Cortex of kidney (tissue), 1 donor: ENCODE measurements around the gene OTUB2.

Experiments used
- DNase-seq: peaks from one replicate; lab custom pipeline; 2025; lab: John Stamatoyannopoulos, UW

Gene OTUB2

DNA sequence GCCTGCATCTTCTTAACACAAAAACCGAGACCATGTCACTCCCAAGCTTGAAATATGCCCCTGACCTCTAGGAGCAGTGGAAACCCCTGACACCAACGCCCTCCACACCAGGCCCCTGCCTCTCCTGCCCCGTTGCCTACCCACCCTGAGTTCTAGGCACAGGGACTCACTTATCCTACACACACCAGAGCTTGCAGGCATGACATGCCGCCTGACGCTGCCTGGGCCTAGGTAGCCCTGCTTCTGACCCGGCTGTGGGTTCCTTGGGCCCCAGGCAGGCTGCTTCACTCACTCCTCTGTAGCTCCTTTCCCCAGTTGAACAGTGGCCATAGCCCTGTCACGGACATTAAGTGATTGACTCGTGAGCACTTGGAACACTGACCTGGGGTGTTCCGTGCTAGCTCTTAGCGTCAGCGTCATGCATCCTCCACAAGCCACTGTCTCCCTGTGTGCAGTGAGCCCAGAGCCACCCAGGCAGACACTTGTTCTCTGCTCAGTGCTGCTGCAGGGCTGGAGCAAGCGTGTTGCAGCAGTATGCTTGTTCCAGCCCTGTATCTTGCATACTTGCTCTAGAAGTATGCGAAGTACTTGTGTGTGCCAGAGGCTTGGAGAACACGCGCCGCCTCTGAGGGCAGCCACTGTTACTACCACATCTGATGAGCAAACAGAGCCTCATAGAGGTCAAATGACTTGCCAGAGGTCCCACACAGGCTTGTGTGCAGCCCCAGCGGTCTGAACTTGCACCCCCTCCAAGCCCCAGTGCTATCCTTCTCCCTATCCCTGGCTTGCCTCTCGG lies 15.6 kb downstream of the OTUB2 start:
- DNase-seq = no peak

DNA sequence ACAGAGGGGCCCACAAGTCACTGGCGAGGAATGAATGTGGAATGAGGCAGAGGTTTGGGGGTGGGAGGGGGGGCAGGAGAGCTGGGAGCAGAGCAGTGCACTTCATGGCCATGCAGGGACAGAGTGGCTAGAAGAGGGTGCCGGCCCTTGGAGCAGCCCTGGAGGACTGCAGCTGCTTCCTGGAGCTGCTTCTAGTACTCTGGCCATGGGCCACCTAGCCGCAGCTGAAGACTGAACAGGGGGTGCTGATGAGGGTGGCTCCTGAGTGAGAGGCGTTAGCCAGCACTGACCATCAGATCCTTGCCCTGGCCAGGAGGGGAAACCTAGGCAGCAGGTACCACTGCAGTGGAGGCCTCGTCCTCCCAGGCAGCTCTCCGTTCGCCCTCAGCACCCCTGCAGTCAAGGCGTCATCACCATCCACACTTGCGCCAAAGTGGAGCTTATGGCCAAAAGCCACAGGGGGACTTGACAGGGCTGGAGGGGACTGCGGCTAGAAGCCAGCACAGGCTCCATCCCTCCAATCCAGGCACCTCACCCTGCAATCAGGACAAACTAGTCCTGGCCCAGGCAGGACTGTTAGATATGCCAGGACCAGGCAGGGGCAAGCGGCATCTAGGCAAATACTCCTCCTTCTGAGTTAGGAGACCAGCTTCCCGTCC lies 16.4 kb downstream of the OTUB2 start:
- DNase-seq = no peak

DNA sequence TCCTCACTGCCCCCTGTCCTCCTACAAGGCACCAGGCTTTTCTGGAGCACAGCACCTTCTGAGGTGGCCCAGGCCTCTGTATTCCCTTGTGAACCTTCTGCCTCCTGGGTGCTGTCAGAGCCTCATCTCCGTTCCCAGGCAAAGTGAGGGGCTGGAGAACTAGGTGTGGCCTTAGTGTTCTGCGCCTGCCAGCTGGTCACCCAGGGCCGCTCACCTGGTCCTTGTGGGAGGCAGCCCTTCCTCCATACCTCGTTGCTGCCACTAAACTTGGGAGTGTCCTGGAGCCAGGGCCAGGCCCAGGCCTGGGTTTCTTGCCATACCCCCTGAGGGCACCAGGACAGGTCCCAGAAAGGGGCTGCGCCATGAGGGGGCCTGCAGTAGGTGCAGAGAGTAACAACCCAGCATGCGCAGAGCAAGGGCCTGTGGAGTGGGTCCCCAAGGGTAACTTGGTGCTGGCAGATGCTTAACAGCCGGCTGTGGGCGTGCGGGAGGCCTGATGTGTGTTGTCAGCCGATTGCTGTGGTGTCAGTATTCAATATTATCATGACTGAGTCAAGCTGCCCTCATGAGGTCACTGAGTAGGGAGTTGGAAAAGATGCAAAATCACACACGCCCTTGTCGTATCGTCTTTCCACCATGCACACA lies 17.1 kb downstream of the OTUB2 start:
- DNase-seq = no peak

DNA sequence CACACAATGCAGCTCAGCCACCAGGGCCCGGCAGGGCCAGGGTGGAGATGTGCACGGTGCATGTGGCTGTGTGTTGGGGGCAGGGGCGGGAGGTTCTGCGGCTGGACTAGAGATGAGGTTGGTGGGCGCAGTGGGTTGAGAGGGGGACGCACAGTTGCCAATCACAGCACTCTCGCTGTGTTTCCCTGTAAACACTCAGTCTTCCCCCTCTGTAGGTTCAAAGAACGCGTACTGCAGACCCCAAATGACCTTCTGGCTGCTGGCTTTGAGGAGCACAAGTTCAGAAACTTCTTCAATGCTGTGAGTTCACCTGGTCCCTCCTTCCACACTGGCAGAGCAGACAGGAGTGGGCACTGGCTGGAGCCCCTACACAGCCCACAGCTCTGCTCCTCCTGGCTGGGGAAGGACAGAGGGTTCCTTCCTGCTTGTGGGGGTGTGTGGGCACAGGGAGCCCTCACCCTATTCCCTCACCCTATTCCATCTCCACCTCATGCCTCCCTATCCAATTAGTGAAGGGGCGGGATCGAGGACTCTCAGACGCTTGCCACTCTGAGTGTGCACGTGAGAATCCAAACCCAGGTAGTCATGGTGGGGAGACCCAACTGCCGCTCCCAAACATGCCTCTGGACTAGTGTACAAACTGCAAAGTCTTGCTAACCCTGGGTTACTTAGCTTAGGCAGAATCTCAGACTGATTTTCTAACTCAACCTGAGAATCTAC lies 17.8 kb downstream of the OTUB2 start:
- no peak for DNase-seq

DNA sequence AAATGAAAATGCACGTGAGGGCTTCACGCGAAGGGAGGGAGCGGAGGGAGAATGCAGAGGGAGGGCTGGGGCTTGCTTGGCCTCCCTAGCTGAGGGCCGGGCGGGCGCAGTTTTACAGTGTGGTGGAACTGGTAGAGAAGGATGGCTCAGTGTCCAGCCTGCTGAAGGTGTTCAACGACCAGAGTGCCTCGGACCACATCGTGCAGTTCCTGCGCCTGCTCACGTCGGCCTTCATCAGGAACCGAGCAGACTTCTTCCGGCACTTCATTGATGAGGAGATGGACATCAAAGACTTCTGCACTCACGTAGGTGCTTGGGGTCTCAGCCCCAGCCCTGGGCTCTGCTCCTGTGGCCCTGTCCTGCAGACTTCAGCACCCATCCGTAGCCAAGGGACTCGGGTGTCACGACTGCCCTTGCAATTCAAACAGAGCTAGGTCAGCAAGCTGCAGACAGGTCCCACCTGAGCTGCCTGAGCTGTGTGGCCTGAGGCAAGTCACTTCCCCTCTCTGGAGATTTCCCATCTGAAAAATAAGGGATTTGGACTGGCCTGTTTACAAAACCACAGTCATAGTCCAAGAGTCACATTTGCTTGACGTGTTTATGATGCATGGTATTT lies 18.4 kb downstream of the OTUB2 start:
- DNase-seq = no peak

DNA sequence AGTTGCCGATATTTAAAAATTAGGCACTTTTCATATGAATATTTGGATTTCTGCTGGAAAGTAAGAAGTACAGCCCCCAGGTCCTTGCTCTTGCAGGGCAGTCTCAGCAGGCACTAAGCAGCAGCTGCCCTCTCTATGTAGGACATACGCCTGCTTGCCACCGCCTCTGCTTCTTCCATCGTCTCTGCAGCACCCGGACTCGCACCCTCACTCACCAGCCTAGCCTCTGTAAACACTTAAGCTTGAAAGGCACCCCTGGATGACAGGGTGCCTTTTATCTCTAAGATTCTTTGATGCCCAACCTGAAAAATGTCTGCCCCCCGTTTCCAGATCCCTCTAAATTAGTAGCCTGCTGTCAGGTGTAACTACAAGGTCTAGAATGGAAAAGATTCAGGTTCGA lies 19.0 kb downstream of the OTUB2 start:
- DNase-seq = no peak

DNA sequence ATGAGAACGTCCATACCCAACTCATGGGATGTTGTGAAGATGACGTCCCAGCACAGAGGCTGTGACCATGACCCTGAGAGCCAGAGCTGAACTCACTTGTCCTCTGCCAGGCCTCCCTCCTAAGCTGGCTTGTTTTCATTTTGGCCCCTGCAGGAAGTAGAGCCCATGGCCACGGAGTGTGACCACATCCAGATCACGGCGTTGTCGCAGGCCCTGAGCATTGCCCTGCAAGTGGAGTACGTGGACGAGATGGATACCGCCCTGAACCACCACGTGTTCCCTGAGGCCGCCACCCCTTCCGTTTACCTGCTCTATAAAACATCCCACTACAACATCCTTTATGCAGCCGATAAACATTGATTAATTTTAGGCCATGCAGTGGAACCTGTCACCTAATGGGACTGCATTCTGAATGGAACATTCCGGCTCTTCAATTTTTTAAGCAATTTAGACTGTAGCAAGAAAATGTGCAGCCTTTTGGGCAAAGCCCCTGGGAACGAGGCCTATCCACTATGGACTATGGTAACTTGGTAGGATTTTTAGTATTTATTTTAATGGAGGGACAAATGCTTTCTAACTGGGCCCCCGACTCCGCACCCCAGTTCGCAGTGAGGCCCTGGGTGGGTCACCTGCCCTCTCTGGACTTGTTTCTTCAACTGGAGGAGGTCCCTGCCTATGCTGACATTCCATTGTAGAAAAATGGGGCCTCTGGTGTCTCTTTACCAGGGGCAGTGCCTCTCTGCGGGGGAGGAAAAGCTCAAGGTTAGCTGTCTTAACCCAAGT lies 19.6 kb downstream of the OTUB2 start:
- no peak for DNase-seq

DNA sequence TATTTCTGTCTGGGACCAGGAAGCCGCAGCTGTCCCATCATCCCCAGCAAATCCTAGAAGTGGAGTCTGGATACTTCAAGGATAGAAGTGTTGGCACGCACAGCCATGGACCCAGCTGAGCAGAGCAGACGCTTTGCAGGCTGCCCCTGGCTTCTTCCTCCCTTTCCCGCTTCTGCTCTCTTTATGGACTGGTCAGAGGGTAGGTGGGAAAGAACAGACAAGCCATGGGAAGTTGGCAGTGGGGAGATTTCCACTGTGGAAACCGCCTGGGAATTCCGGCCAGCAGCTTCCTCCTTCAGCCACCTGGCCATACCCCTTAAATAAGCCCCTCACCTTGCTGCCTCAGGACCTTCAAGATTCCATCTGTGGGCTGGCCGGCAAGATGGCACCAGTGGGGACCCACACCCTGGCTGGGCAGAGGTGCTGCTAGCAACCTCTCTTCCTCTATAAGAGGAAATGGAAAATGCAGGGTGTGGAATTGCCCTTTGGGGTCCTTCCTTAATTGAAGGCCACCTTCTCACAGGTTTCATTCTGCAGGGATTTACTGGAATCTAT lies 20.6 kb downstream of the OTUB2 start:
- no peak for DNase-seq

DNA sequence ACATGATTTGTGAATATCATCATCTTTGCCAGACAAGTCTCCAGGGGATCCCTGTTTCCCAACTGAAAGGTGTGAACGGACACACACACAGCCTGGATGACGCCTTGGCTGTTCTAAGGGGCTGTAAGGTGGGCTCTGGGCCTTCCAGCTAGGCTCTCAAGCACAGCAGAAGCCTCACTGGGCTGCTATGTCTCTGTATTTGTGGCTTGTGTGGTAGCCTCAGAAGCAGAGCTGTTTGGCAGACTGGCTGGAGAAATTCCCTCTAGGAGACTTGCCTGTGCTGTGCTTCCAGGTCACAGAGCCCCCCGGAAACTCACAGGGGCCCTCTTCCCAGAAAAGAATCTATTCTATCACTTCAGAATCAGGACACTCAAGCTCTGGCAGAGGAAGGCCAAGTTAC lies 21.4 kb downstream of the OTUB2 start:
- DNase-seq = no peak

DNA sequence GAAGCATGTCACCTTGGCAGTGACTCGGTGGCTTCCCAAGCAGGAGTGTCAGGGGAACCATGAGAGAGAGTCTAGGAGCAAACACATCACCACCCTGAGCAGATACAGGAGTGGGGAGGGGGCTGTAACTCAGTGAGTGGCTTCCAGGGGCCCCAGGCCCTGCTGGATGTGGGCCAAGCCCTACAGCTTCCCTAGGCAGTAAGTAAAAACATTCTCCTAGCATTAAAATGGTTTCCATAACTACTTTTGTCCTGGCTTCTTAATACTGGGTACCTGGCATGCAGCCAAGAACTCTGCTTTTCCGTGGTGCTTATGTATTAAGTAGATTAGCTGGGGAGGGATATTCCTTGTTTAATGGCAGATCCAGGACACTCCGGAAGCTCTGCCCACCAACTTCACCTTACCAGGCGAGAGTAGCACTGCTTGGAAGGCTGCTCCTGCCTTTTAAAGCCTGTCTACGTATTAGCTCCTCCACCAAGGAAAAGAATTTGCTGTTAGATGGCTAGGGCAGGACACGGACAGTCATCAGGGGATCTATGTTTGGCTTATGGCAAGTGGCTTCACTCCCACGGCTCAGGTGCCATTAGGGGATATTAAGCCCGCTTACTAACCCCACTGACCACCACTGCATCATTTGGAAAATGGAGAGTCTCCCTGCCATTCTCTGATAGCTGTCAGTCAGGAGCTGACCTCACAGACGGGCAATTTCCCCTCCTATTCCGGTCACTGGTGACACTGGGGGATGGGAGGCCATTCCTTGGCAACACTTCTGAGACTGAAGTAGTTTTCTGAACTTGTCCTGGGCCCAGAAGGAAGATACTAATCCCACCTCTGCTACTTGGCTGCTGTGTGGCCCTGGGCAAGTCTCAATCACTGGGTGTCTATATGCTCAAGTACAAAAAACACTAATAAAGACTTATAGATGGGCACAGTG lies 22.8 kb downstream of the OTUB2 start:
- DNase-seq = no peak

DNA sequence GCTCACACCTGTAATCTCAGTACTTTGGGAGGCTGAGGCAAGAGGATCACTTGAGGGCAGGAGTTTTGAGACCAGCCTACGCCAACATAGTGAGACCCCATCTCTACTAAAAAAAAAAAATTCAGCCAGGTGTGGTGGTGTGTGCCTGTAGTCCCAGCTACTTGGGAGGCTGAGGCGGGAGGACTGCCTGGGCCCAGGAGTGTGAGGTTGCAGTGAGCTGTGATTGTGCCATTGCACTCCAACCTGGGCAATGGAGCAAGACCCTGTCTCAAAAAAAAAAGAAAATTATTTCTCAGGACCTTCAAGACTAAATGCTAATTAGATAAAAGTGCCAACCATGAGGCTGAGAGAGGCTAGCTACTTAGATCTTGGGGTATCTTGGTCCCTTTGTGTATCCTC lies 23.5 kb downstream of the OTUB2 start:
- DNase-seq = no peak

DNA sequence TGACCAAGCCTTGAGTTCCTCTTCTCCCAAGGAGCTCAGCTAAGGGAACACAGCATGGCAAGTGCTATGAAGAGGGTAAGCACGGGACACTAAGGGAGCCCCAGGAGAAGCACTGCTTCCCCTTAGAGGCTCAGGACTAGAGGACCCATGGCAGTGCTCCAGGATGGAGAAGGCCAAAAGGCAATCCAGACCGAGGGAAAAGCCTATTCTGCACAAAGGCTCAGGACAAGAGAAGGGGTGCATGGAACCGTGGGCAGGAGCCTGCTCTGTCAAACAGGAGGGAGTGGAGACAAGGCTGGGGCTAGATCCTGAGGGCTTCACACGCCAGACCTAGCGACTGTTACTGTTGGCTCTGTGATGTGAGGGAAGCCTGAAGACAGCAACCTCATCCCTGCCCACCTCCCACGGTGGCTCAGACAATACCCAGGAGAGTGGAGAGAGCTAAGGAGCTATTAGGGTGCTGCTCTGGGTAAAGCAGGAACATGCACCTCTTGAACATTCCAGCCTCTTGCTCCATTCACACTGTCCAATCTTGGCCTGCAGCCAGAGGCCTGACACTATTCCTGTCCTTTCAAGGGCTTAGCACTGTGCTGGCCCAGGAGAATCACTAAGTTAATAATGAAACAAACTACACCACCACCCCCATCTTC lies 24.2 kb downstream of the OTUB2 start:
- DNase-seq = no peak

DNA sequence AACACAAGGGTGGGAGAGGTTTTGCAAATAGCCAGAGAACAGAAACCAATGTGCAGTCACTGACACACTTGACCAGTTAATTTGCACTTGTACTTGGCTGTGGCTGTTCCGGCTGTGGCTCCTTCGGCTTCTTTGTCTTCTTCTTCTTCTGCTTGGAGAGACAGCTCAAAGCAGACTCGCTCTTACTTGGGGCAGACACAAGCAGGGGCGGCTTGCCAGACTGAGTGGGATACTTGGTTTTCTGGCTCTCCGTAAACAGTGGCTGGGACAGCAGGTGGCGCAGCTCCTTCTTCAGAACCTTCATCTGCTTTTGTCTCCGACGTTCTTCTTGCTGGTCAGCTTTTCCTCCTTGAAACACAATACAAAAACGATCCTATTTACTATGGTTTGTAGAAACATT lies 25.0 kb downstream of the OTUB2 start:
- no peak for DNase-seq

DNA sequence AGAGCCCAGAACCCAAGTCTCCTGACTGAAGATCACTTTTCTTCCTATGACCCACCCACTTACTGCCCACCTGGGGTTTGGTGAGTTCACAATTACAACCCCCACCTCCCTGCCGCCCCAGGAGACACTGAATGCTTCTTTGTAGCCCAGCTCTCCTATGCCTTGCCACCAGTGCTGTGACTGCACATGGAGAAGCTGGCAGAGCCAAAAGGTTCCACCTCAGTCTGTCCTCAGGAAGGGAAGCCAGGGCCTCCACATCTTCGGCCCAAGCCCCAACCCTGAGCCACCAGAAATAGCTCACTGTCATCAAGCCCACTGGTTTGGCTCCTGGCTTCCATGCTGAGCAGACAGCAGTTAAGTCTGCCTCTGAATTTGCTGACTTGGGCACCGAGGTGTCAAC lies 25.6 kb downstream of the OTUB2 start:
- DNase-seq = no peak

DNA sequence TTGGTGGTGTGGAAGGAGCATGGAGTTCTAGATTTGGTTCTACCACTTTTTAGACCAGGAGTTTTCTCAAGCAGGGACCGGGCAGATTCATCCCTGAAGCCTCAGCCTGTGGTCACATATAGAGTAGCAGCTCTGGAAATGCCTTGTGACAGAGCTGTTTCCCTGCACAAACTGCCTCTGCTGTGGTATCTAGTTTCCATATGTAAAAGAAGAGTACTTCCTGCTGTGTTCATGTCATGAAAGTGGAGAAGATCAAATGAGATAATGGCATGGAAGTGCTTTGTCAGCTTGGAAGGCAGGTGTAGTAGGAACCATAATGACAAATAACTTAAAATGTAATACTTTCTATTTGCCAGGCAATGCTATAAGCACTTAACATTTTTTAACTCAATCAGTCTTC lies 26.1 kb downstream of the OTUB2 start:
- DNase-seq = no peak

DNA sequence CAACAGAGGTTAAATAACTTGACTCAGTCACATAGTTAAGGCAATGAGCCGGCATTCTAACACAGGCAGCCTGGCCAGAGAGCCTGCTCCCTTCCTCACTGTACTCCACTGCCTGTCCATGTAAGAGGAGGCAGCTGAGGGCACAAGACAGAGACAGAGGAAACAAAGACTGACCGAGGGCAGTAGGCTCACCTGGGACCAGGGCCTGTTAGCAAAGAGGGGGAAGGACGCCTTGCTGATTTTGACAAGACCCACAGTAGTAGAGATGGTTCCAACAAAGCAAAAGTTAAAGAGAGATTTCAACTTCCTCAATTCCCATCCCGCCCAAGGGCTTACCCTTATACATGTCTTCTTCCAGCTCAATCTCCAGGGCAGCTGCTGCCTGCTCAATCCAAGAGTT lies 26.5 kb downstream of the OTUB2 start:
- DNase-seq = no peak

DNA sequence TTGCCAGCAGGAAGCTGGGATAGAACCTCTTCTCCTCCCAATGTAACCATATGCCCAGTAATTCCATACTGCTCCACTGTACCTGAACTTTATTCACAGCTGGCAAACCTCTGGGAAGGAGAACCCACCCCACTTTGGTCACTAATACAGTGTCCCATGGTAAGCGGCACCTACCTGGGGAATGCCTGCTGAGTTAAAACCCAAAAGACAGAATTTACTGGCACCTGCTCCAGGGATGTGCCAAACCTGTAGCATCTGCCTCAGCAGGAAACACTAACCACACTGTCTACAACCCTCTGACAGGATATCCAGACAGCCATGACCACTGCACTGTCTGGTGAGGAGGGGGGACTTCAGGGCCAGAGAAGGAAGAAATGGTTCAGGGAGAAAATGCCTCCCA lies 28.3 kb downstream of the OTUB2 start:
- DNase-seq = no peak

DNA sequence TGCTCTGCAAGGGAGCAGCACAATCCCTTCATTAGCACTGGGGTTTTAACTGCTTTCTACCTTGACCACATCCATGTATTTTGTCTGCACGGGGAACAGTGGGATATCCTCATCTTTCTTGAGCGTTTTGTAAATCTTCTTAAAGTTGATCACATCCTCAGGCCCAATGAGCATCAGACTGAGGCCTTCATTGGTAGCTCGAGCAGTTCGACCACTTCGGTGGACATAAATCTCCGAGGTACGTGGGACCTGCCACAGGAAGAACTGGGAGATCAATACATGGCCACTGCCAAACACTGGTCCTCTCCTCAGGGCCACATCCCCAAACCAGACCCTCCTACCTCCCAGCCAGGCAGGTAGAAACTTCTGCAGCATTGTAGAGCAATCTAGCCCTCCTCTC lies 28.8 kb downstream of the OTUB2 start:
- no peak for DNase-seq

DNA sequence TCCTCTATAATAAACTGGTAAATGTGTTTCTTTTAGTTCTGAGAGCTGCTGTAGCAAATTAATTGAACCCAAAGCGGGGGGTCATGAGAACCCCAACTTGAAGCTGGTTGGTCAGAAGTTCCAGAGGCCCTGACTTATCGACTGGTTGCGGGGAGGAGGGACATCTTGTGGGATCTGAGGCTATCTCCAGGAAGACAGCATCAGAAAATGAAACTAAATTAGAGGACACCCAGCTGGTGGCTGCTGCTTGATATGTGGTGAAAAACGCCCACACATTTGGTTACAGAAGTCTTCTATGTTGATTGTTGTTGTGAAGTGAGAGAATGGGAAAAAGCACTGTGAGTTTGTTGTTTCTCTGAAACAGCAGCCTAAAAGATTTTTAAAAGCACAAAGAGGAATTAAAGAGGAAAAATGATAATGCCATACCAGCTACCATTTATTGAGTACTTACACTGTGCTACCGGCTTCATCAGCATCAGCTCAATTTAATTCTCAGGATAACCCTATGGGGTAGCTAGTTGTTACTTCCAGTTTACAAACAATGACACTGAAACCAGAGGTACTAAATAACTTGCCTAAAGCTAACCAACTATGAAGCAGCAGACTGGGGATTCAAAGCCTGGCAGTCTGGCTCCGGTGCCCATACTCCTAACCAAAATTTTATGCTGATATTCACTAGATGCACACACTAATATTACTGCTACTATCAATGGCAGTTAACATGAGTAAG lies 30.6 kb downstream of the OTUB2 start:
- DNase-seq = no peak
